HEK293 (cell line): ENCODE results near the gene C2CD3.

Experiments
- CTCF ChIA-PET: fragments of 350-600 bp; formaldehyde crosslinking; extraction: SDS; loops from one replicate; lab custom pipeline; 2021; ENCODE audit warnings: antibody characterized with exemption; lab: Yijun Ruan, JAX
- POLR2A ChIA-PET: fragments of 300-600 bp; formaldehyde crosslinking; extraction: SDS; loops from one replicate; lab custom pipeline; 2020; ENCODE audit warnings: antibody characterized with exemption, inconsistent platforms; lab: Yijun Ruan, JAX
- H3K27ac ChIP-seq: fragments of 200-500 bp; sonication (Bioruptor generic); 2 replicates; pipeline ENCODE4 v1.5.1; 2014; ENCODE audit warnings: low read depth, low read length, control low read depth, inconsistent platforms; ENCODE audit errors: extremely low read depth
- H3K36me3 ChIP-seq, 2 experiments: fragments of 200-500 bp in 1 of 2; sonication (Bioruptor generic) in 1 of 2; 1 replicate in 1 of 2; 2 replicates in 1 of 2; pipeline ENCODE4 v1.5.1; 2014 to 2017; ENCODE audit warnings: inconsistent platforms in 2 of 2, low read length in 2 of 2; ENCODE audit not compliant: control insufficient read depth in 2 of 2, insufficient read depth in 1 of 2
- H3K4me1 ChIP-seq: fragments of 200-500 bp; sonication (Bioruptor generic); 2 replicates; pipeline ENCODE4 v1.5.1; 2014; ENCODE audit warnings: mild to moderate bottlenecking, low read length, inconsistent platforms; ENCODE audit not compliant: control insufficient read depth, insufficient read depth
- H3K4me3 ChIP-seq: 2 replicates; pipeline ENCODE4 v1.5.1; 2011; ENCODE audit warnings: low read depth, mild to moderate bottlenecking, control low read depth, low read length, moderate library complexity
- H3K9me3 ChIP-seq: fragments of 200-500 bp; sonication (Bioruptor generic); 2 replicates; pipeline ENCODE4 v1.5.1; 2014; ENCODE audit warnings: low read depth, low read length, inconsistent platforms; ENCODE audit not compliant: control insufficient read depth, insufficient read depth
- GLI2 ChIP-seq: fragments of 450-650 bp; formaldehyde crosslinking; IDR thresholded peaks from 2 replicates; pipeline ENCODE4; 2017; ENCODE audit warnings: missing biosample characterization, missing genetic modification characterization, low read depth, borderline replicate concordance
- GLI4 ChIP-seq: fragments of 450-650 bp; formaldehyde crosslinking; IDR thresholded peaks from 2 replicates; pipeline ENCODE4 v1.5.1; 2016; ENCODE audit warnings: missing biosample characterization, missing genetic modification characterization
- HIC1 ChIP-seq: fragments of 450-650 bp; formaldehyde crosslinking; IDR thresholded peaks from 2 replicates; pipeline ENCODE4 v1.5.1; 2016; ENCODE audit warnings: missing biosample characterization, missing genetic modification characterization
- PRDM6 ChIP-seq: fragments of 450-650 bp; formaldehyde crosslinking; IDR thresholded peaks from 2 replicates; pipeline ENCODE4 v1.5.1; 2017; ENCODE audit warnings: missing biosample characterization, missing genetic modification characterization
- REST ChIP-seq: fragments of 450-650 bp; formaldehyde crosslinking; IDR thresholded peaks from 2 replicates; pipeline ENCODE4 v1.5.1; 2016; ENCODE audit warnings: missing biosample characterization, missing genetic modification characterization
- SCRT1 ChIP-seq: fragments of 450-650 bp; formaldehyde crosslinking; IDR thresholded peaks from 2 replicates; pipeline ENCODE4 v1.5.1; 2016; ENCODE audit warnings: missing biosample characterization, missing genetic modification characterization, borderline replicate concordance
- ZBTB10 ChIP-seq: fragments of 450-650 bp; formaldehyde crosslinking; IDR thresholded peaks from 2 replicates; pipeline ENCODE4 v1.5.1; 2016; ENCODE audit warnings: missing biosample characterization, missing genetic modification characterization
- ZFP3 ChIP-seq: fragments of 450-650 bp; formaldehyde crosslinking; IDR thresholded peaks from 2 replicates; pipeline ENCODE4 v1.5.1; 2016; ENCODE audit warnings: low read depth, missing biosample characterization, missing genetic modification characterization
- ZFP37 ChIP-seq: fragments of 450-650 bp; formaldehyde crosslinking; IDR thresholded peaks from 2 replicates; pipeline ENCODE4 v1.5.1; 2016; ENCODE audit warnings: missing biosample characterization, missing genetic modification characterization
- ZNF146 ChIP-seq: fragments of 450-650 bp; formaldehyde crosslinking; IDR thresholded peaks from 2 replicates; pipeline ENCODE4 v1.5.1; 2016; ENCODE audit warnings: missing biosample characterization, missing genetic modification characterization
- ZNF157 ChIP-seq: fragments of 450-650 bp; formaldehyde crosslinking; IDR thresholded peaks from 2 replicates; pipeline ENCODE4 v1.5.1; 2016; ENCODE audit warnings: missing biosample characterization, missing genetic modification characterization
- ZNF16 ChIP-seq: fragments of 450-650 bp; formaldehyde crosslinking; IDR thresholded peaks from 2 replicates; pipeline ENCODE4 v1.5.1; 2016; ENCODE audit warnings: low read depth, missing biosample characterization, missing genetic modification characterization
- ZNF184 ChIP-seq: fragments of 450-650 bp; IDR thresholded peaks from 2 replicates; pipeline ENCODE4 v1.5.1; 2018; ENCODE audit warnings: missing biosample characterization, mild to moderate bottlenecking, missing genetic modification characterization
- ZNF202 ChIP-seq: fragments of 450-650 bp; formaldehyde crosslinking; IDR thresholded peaks from 2 replicates; pipeline ENCODE4 v1.5.1; 2016; ENCODE audit warnings: missing biosample characterization, missing genetic modification characterization, borderline replicate concordance
- ZNF223 ChIP-seq: fragments of 450-650 bp; formaldehyde crosslinking; IDR thresholded peaks from 2 replicates; pipeline ENCODE4 v1.5.1; 2016; ENCODE audit warnings: missing biosample characterization, missing genetic modification characterization
- ZNF302 ChIP-seq: fragments of 450-650 bp; formaldehyde crosslinking; IDR thresholded peaks from 2 replicates; pipeline ENCODE4 v1.5.1; 2016; ENCODE audit warnings: missing biosample characterization, missing genetic modification characterization, low read depth
- ZNF423 ChIP-seq: fragments of 450-650 bp; formaldehyde crosslinking; IDR thresholded peaks from 2 replicates; pipeline ENCODE4 v1.5.1; 2016; ENCODE audit warnings: missing biosample characterization, missing genetic modification characterization
- ZNF473 ChIP-seq: fragments of 450-650 bp; formaldehyde crosslinking; IDR thresholded peaks from 2 replicates; pipeline ENCODE4 v1.5.1; 2017; ENCODE audit warnings: missing biosample characterization, missing genetic modification characterization
- ZNF629 ChIP-seq: fragments of 450-650 bp; formaldehyde crosslinking; IDR thresholded peaks from 2 replicates; pipeline ENCODE4 v1.5.1; 2017; ENCODE audit warnings: missing biosample characterization, missing genetic modification characterization
- ZNF768 ChIP-seq: fragments of 450-650 bp; formaldehyde crosslinking; IDR thresholded peaks from 2 replicates; pipeline ENCODE4 v1.5.1; 2018; ENCODE audit warnings: missing biosample characterization, mild to moderate bottlenecking, missing genetic modification characterization

C2CD3 gene

GRCh38 chr11:73972620-73973449, 198.0 kb downstream of the C2CD3 start (continued):
- TF ChIP-seq ZNF16 (tag by site-specific recombination), result no peak

GRCh38 chr11:73972187-73972586, 198.6 kb downstream of the C2CD3 start:
- Histone ChIP-seq H3K36me3 (peaks cover 0 to 35% of the 10 kb centered on the region in 2 experiments; a peak in 1 of 3 replicates), H3K9me3 (no peaks in the 10 kb centered on the region), H3K27ac (no peak overlapping the region), H3K4me3 (no peak overlapping the region), H3K4me1 (no peaks in the 10 kb centered on the region)
- TF ChIP-seq ZNF768 (tag by site-specific recombination), result peak; percentile 16; the same call in 1 of the 2 replicates
- TF ChIP-seq ZNF302 (tag by site-specific recombination), result no peak
- CTCF ChIA-PET, result no interaction called here
- POLR2A ChIA-PET, result interaction anchor here (0.7 to 2.8 kb wide), 3 partner anchors 8 to 178 kb away, joined by 3 to 12 read pairs (median 7); partner anchors contain the start of gene UCP2

- Histone ChIP-seq H3K4me1 (no peaks in the 10 kb centered on the region), H3K4me3 (no peak overlapping the region), H3K36me3 (peaks cover 0 to 26% of the 10 kb centered on the region in 2 experiments; a peak in 1 of 3 replicates), H3K9me3 (no peaks in the 10 kb centered on the region), H3K27ac (no peak overlapping the region)
- TF ChIP-seq GLI2 (tag by site-specific recombination), result no peak
- TF ChIP-seq ZFP37 (tag by site-specific recombination), result no peak
- TF ChIP-seq ZBTB10 (tag by site-specific recombination), result no peak
- no peak for TF ChIP-seq ZFP3 (tag by site-specific recombination)
- TF ChIP-seq ZNF157 (tag by site-specific recombination), result no peak
- no peak for TF ChIP-seq HIC1 (tag by site-specific recombination)
- TF ChIP-seq ZNF629 (tag by site-specific recombination), result no peak
- no peak for TF ChIP-seq GLI4
- no peak for TF ChIP-seq PRDM6 (tag by site-specific recombination)
- TF ChIP-seq ZNF223 (tag by site-specific recombination), result no peak
- no peak for TF ChIP-seq ZNF423 (tag by site-specific recombination)
- TF ChIP-seq ZNF184, result no peak
- no peak for TF ChIP-seq ZNF473 (tag by site-specific recombination)
- no peak for TF ChIP-seq ZNF146
- no peak for TF ChIP-seq ZNF202 (tag by site-specific recombination)
- no peak for TF ChIP-seq REST
- no peak for TF ChIP-seq SCRT1 (tag by site-specific recombination)
- ChIA-PET CTCF (interaction anchor here (1.7 kb wide), 1 partner anchor 9 kb away, joined by 4 read pairs; no protein-coding TSS in a partner anchor), POLR2A (interaction anchor here (0.5 to 2.8 kb wide), 3 partner anchors 9 to 340 kb away, joined by 3 to 12 read pairs (median 7); partner anchors contain the start of gene UCP2)
Observed at GRCh38 chr11:73971175-73971719, 199.6 kb downstream of the C2CD3 start.
